ENCODE results near the gene SORL1. TPM values are rescaled to one million over a fixed set of nuclear protein-coding genes. Genes with fewer than 3 reads are reported as not detected.

Gene SORL1
- total RNA-seq, 1 experiment from 2014 or later, result 68.3 TPM

- no peaks in the 10 kb centered on the region for H3K27me3 Mint-ChIP-seq (ENCODE audit: low read depth)
- Histone ChIP-seq H4K91ac (ENCODE audit: insufficient read length, low read depth, low read length) (no peak overlapping the region), H2AK5ac (ENCODE audit: insufficient read length, low read length) (no peak overlapping the region), H4K20me1 (ENCODE audit: control insufficient read depth, insufficient read depth, insufficient read length) (no peaks in the 10 kb centered on the region), H3K9me3 (ENCODE audit: control insufficient read depth, low read depth, low read length) (no peaks in the 10 kb centered on the region), H2BK20ac (ENCODE audit: low read depth, low read length, poor library complexity, severe bottlenecking) (no peak overlapping the region), H3K14ac (ENCODE audit: insufficient read depth, low read length) (no peak overlapping the region), H3K27ac (ENCODE audit: insufficient read length, low read depth, low read length) (no peak overlapping the region), H3K56ac (ENCODE audit: insufficient read length, low read depth, low read length) (no peak overlapping the region), H2BK12ac (ENCODE audit: insufficient read length, low read depth, low read length) (no peak overlapping the region), H2AFZ (ENCODE audit: low read length) (no peak overlapping the region), H3K23ac (ENCODE audit: insufficient read length, low read depth, low read length) (no peak overlapping the region), H3K79me2 (ENCODE audit: insufficient read depth, low read length) (no peaks in the 10 kb centered on the region), H2BK15ac (ENCODE audit: low read depth, low read length) (no peak overlapping the region), H3T11ph (ENCODE audit: low read length) (no peak overlapping the region), H3K4me2 (ENCODE audit: insufficient read depth, insufficient read length, low read length) (no peak overlapping the region), H2BK5ac (ENCODE audit: insufficient read length, low read length) (no peak overlapping the region), H3K4ac (ENCODE audit: low read depth, low read length) (no peak overlapping the region), H4K5ac (ENCODE audit: insufficient read length, low read depth, low read length) (no peak overlapping the region), H2BK120ac (ENCODE audit: low read depth, low read length, poor library complexity, severe bottlenecking) (no peak overlapping the region), H4K8ac (replicated peaks; ENCODE audit: insufficient read length, low read depth, low read length) (no peak overlapping the region), H3K4me1 (ENCODE audit: insufficient read depth, low read length) (no peaks in the 10 kb centered on the region), H3K79me1 (ENCODE audit: insufficient read depth, low read depth, low read length, poor library complexity, severe bottlenecking) (no peaks in the 10 kb centered on the region), H3K9ac (ENCODE audit: extremely low read depth, insufficient read length, low read length) (no peak overlapping the region), H3K23me2 (ENCODE audit: insufficient read length, low read depth, low read length, poor library complexity, severe bottlenecking) (no peaks in the 10 kb centered on the region), H3K27me3 (ENCODE audit: insufficient read depth, low read length) (no peaks in the 10 kb centered on the region), H3K18ac (ENCODE audit: insufficient read length, low read depth, low read length) (no peak overlapping the region)
- peaks cover 52 to 87% (median 85%) of the 10 kb centered on the region in 3 experiments for H3K36me3 Mint-ChIP-seq (ENCODE audit: insufficient read depth in 1 of 3, low read depth in 3 of 3)
- H3K27ac Mint-ChIP-seq, result no peak overlapping the region
- H3K4me1 Mint-ChIP-seq, result peaks cover 0 to 9% of the 10 kb centered on the region in 2 experiments; a peak in 2 of 4 replicates
- no peak overlapping the region for H3K4me3 Mint-ChIP-seq
- H3K9me3 Mint-ChIP-seq, result peaks cover 4 to 5% of the 10 kb centered on the region in 2 experiments
- DNase-seq, result no peak
- TF ChIP-seq CTCF (conservative IDR thresholded peaks at IDR 0.05), result no peak
These were observed 122.7 kb downstream of the SORL1 start for GRCh38 chr11:121574801-121575200.

Measured in H9 (cell line).